Fibroblast of lung (primary cell): ENCODE data around the gene TRPM3. TPM values are rescaled to one million over a fixed set of nuclear protein-coding genes. Genes with fewer than 3 reads are reported as not detected.

ENCODE experiments used
- DNase-seq, 2 donors: peaks; one replicate each; pipeline versions ENCODE4 v3.0.0 to v3.0.0-alpha.2; 2010; ENCODE audit warnings: low read depth in 2 of 2
- H2AFZ ChIP-seq: 2 replicates; pipeline ENCODE4 v1.5.1; 2012; ENCODE audit warnings: low read length, control low read depth, inconsistent platforms
- H3K27ac ChIP-seq: 2 replicates; pipeline ENCODE4 v1.5.1; 2011; ENCODE audit warnings: low read length, control low read depth; ENCODE audit not compliant: insufficient read depth
- H3K27me3 ChIP-seq: 2 replicates; pipeline ENCODE4 v1.5.1; 2011; ENCODE audit warnings: mild to moderate bottlenecking, low read length; ENCODE audit not compliant: control insufficient read depth, insufficient read depth
- H3K36me3 ChIP-seq: 2 replicates; pipeline ENCODE4 v1.5.1; 2011; ENCODE audit warnings: low read length; ENCODE audit not compliant: control insufficient read depth, insufficient read depth
- H3K4me1 ChIP-seq: 2 replicates; pipeline ENCODE4 v1.5.1; 2011; ENCODE audit warnings: low read length; ENCODE audit not compliant: control insufficient read depth, insufficient read depth; ENCODE audit errors: extremely low read depth
- H3K4me2 ChIP-seq: 2 replicates; pipeline ENCODE4 v1.5.1; 2011; ENCODE audit warnings: low read length, control low read depth; ENCODE audit not compliant: insufficient read depth; ENCODE audit errors: extremely low read depth
- H3K4me3 ChIP-seq, 4 experiments: fragments of 200-600 bp in 1 of 4; sonication (generic) in 1 of 4; replicated peaks in 1 of 4; 2 replicates each; pipeline ENCODE4 v1.5.1; 2011 to 2016; ENCODE audit warnings: low read length in 4 of 4, low read depth in 3 of 4, mild to moderate bottlenecking in 3 of 4, control low read depth in 2 of 4, inconsistent platforms in 1 of 4, mixed read lengths in 1 of 4; ENCODE audit not compliant: insufficient read depth in 1 of 4; ENCODE audit errors: control extremely low read depth in 1 of 4
- H3K79me2 ChIP-seq: 2 replicates; pipeline ENCODE4 v1.5.1; 2012; ENCODE audit warnings: mild to moderate bottlenecking, low read length, inconsistent platforms; ENCODE audit not compliant: control insufficient read depth, insufficient read depth
- H3K9ac ChIP-seq: 2 replicates; pipeline ENCODE4 v1.5.1; 2011; ENCODE audit warnings: mild to moderate bottlenecking, low read length, control low read depth; ENCODE audit not compliant: insufficient read depth
- H3K9me3 ChIP-seq: 2 replicates; pipeline ENCODE4 v1.5.1; 2012; ENCODE audit warnings: low read depth, low read length; ENCODE audit not compliant: control insufficient read depth, insufficient read depth
- H4K20me1 ChIP-seq: 2 replicates; pipeline ENCODE4 v1.5.1; 2011; ENCODE audit warnings: low read length; ENCODE audit not compliant: control insufficient read depth, insufficient read depth; ENCODE audit errors: extremely low read depth
- EZH2 ChIP-seq: IDR thresholded peaks from 2 replicates; pipeline ENCODE4 v1.5.1; 2012; ENCODE audit warnings: low read length, control low read depth, mild to moderate bottlenecking; ENCODE audit errors: missing control alignments
- polyA plus RNA-seq, 2 donors: library from polyadenylated mRNA; depleted of rRNA in 1 of 2; stranded (reverse) in 1 of 2; unstranded in 1 of 2; fragments of >200 nt; gene quantifications; 2 replicates each; pipeline ENCODE4 v1.2.1, GENCODE V29; 2011 to 2012; ENCODE audit warnings: missing spikeins in 1 of 2
- total RNA-seq: library from RNA; depleted of rRNA; stranded (reverse); fragments of >200 nt; gene quantifications from 2 replicates; pipeline ENCODE4 v1.2.1, GENCODE V29; 2014
- TF ChIP-seq, protein P1 (sequence below), 2 donors: IDR thresholded peaks in 1 of 2; conservative IDR thresholded peaks in 1 of 2; 1 replicate in 1 of 2; 2 replicates in 1 of 2; pipeline ENCODE4 v1.5.1; 2011 to 2012; ENCODE audit warnings: low read length in 2 of 2, control low read depth in 1 of 2, inconsistent platforms in 1 of 2, low read depth in 1 of 2, mild to moderate bottlenecking in 1 of 2

TRPM3 gene
- total and polyA plus RNA-seq, 2 donors (not counting 1 experiment from before 2014, with no cell fraction given) = 0.05 to 0.50 TPM

DNA sequence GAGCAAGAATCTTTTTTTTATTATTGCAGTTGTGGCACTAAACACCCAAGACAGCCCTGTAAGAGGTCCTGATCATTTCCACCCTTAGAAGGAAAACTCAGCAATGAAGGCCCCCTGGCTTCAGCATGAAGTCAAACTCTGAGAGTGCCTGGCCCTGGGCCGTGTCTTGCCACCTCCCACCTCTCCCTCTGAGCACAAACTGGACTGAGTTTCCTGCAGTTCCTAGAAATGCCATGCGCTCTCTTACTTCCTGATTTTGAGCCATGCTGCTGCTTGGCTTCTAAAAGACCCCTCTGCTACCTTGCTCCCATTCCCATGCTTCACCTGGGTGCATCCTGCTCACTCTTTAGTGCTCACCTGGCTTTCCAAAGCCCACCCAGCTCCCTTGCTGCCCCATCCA, 566.5 kb downstream of the TRPM3 start:
- Histone ChIP-seq H3K9ac (no peak overlapping the region), H3K4me2 (no peak overlapping the region)

DNA sequence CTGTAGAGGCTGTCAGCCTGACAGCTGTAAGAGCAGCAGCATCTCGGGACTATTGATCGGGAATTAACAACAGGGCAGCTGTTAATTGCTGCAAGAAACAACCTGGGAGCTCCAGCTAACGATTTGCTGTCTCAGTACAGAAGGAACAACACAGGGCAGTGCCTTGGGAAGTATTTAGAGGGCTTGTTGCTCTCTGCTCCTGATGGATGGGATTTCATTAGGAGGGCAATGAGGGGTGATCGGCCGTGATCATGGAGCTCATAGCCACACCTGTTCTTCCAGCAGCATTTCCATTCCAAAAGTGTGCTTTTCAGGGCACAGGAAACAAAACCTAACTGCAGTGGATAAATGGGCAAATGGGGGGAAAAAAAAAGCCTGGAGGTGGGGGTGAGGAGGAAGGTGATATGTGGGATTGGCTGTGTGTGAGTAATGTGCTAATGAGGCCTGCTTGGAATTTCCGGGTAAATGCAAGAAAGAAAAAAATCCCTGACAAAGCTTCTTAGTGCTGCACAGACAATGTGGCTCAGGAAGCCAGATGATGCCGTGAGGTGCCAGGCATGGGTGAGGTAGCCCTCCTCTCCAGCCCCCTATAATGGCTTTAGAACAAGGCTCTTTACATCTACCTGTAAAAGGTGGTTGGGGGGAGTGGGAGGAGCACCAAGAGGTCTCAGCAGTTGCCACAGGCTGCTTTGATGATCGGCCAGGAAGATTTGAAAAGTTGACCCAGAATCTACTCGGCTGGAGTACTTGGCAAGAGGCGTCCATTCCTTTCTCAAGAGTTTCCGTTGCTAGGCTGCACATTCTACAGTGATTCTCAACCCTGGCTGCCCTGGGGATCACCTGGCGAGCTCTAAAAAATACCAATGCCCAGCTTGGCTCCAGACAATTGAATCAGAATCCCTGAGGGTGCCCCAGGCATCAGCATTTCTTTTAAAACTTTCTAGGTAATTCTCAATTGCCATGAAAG, 567.4 kb downstream of the TRPM3 start:
- Histone ChIP-seq H2AFZ (no peak overlapping the region), H3K36me3 (no peaks in the 10 kb centered on the region), H3K9ac (no peak overlapping the region), H3K4me3 (no peak overlapping the region), H3K79me2 (no peaks in the 10 kb centered on the region), H3K4me1 (no peaks in the 10 kb centered on the region), H4K20me1 (no peaks in the 10 kb centered on the region), H3K9me3 (no peaks in the 10 kb centered on the region), H3K27me3 (no peaks in the 10 kb centered on the region), H3K4me2 (no peak overlapping the region), H3K27ac (no peak overlapping the region)
- no peak for TF ChIP-seq EZH2
- TF ChIP-seq, protein P1, sequence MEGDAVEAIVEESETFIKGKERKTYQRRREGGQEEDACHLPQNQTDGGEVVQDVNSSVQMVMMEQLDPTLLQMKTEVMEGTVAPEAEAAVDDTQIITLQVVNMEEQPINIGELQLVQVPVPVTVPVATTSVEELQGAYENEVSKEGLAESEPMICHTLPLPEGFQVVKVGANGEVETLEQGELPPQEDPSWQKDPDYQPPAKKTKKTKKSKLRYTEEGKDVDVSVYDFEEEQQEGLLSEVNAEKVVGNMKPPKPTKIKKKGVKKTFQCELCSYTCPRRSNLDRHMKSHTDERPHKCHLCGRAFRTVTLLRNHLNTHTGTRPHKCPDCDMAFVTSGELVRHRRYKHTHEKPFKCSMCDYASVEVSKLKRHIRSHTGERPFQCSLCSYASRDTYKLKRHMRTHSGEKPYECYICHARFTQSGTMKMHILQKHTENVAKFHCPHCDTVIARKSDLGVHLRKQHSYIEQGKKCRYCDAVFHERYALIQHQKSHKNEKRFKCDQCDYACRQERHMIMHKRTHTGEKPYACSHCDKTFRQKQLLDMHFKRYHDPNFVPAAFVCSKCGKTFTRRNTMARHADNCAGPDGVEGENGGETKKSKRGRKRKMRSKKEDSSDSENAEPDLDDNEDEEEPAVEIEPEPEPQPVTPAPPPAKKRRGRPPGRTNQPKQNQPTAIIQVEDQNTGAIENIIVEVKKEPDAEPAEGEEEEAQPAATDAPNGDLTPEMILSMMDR (conservative IDR thresholded peaks at IDR 0.05 in 1 of 2, IDR thresholded peaks at IDR 0.05 in 1 of 2; ENCODE audit: low read depth in 1 of 2, low read length in 2 of 2) = no peak
- peak in 1 of 2 donors; percentile 89 for DNase-seq

More for the DNA sequence above, 566.5 kb downstream of the TRPM3 start:
- no peak overlapping the region for H3K27ac ChIP-seq
- no peaks in the 10 kb centered on the region for H4K20me1 ChIP-seq
- no peaks in the 10 kb centered on the region for H3K79me2 ChIP-seq
- no peaks in the 10 kb centered on the region for H3K36me3 ChIP-seq
- no peaks in the 10 kb centered on the region for H3K4me1 ChIP-seq
- H3K4me3 ChIP-seq = no peak overlapping the region
- DNase-seq = no peak
- H2AFZ ChIP-seq = no peak overlapping the region
- H3K27me3 ChIP-seq = no peaks in the 10 kb centered on the region
- H3K9me3 ChIP-seq = no peaks in the 10 kb centered on the region
- TF ChIP-seq, protein P1 (conservative IDR thresholded peaks at IDR 0.05 in 1 of 2, IDR thresholded peaks at IDR 0.05 in 1 of 2; ENCODE audit: low read depth in 1 of 2, low read length in 2 of 2) = no peak
- TF ChIP-seq EZH2 = no peak

DNA sequence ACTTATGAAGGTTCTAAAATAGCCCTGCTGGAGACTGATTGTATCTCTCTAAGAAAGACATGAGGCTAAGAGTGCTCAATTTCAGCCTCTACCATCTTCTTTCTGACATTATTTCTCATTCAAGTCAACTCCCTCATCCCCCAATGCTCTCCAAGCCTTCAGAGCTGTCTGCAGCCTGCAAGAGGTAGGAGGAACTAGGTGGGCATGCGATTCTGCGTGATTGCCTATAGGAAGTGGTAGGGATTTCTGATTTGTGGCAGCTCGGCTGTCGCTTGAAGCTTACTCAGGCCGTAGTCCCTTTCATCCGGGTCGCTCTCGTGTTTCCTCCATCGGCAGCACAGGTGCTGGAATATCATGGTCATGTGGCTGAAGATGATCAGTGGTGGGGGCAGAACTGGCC, 568.9 kb downstream of the TRPM3 start:
- DNase-seq = no peak
- Histone ChIP-seq H3K9me3 (no peaks in the 10 kb centered on the region), H3K4me1 (no peaks in the 10 kb centered on the region), H3K9ac (no peak overlapping the region), H3K4me3 (no peak overlapping the region), H2AFZ (no peak overlapping the region), H3K4me2 (no peak overlapping the region), H3K79me2 (no peaks in the 10 kb centered on the region), H3K27ac (no peak overlapping the region), H3K36me3 (no peaks in the 10 kb centered on the region), H4K20me1 (no peaks in the 10 kb centered on the region), H3K27me3 (no peaks in the 10 kb centered on the region)
- TF ChIP-seq, protein P1 (conservative IDR thresholded peaks at IDR 0.05 in 1 of 2, IDR thresholded peaks at IDR 0.05 in 1 of 2; ENCODE audit: low read depth in 1 of 2, low read length in 2 of 2) = no peak
- TF ChIP-seq EZH2 = no peak
